Hematopoietic multipotent progenitor cell treated with erythropoietin and hydrocortisone succinate and interleukin-3 and kit ligand, for 15 days (in vitro differentiated cells): Measurements from ENCODE around the gene EFCAB8.
"Not testable (repeated sequence)": the region's sequence is repeated elsewhere in the genome, so short reads cannot be mapped to it uniquely, and the experiment has no call there.

Experiments used
- DNase-seq: peaks from one replicate; pipeline ENCODE4 v3.0.0-alpha.2; 2015; ENCODE audit warnings: low spot score

Gene EFCAB8

DNA sequence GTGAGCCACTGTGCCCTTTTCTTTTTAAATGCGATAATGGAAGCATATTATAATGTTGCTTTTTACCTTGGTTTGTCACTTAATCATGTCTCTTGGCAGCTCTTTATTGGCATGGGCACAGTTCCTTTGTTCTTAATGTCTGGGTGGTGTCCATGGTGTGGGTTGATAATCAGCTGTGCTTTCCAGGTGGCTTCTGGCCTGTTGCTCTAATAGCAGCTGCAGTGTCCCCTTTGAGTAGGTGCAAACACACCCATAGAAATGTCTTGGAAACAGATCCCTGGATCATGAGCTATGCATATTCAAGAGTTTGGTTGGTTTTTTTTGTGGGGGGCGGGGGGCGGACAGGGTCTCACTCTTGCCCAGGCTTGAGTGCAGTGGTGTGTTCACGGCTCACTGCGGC lies 29.9 kb downstream of the EFCAB8 start:
- DNase-seq = no peak

DNA sequence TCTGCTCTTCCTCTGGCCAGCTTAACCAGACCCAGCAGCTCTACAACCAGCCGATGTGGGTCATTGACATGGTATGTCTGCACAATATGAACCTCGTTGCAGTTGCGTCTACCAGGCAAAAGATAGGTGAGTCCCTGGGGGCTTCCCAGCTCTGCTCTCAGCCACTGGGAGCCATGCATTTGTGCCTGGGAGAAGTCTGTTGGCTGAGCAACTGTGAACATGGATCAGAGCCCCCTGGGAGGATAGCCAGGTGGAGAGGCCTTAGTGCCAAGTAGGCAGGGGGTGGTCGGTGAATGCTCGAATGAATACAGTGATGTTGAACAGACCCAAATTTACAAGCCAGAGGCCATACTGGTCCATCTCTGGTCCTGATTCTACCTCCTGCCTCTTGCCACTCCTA lies 30.6 kb downstream of the EFCAB8 start:
- no peak for DNase-seq

DNA sequence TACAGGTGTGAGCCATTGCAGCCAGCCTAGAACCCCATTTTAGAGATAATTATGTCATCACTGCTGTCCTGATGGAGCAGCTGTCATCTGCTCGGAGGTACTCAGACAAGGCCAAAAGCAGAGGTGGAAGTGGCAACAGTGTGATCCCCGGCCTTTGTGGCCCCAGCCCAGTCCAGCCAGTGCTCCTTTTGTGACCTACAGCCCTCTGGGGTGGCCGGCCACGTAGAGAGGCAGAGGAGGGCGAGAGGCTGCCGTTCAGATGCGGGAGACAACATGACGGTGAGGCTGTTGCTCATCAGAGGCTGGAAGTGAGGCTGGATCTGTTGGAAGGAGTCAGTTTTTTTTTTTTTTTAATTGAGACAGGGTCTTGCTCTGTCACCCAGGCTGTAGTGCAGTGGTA lies 32.8 kb downstream of the EFCAB8 start:
- DNase-seq = no peak

DNA sequence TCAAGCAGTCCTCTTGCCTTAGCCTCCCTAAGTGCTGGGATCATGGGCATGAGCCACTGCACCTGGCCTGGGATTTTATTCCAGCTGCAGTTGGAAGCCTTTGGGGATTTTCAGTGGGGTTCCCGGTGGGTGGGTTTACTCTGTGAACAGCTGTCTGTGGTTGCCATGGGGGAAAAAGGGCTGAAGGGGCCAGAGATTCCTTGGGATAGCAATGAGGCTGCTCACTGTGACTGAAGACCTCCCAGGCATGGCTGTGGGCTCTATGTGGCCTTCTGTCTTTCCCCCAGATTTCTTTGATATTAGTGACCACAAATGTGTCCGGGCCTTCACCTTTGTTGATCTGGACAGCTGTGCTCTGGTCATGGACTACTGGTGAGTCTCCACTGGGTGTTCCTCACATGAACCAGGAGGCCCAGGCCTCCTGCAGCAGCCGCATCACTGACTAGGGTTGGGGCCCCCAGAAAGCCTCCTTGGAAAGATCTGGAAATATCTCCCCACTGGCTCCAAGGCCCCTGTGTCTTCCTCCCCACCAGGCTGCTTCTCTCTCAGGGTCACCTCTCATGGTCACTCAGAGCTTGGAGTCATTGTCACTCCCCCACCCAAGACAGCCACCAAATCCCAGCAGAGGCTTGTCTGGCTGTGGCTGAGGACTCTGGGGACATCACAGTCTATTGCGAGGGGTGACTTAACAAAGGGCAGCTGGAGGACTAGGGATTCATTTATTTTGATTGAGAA lies 33.4 kb downstream of the EFCAB8 start:
- no peak for DNase-seq

DNA sequence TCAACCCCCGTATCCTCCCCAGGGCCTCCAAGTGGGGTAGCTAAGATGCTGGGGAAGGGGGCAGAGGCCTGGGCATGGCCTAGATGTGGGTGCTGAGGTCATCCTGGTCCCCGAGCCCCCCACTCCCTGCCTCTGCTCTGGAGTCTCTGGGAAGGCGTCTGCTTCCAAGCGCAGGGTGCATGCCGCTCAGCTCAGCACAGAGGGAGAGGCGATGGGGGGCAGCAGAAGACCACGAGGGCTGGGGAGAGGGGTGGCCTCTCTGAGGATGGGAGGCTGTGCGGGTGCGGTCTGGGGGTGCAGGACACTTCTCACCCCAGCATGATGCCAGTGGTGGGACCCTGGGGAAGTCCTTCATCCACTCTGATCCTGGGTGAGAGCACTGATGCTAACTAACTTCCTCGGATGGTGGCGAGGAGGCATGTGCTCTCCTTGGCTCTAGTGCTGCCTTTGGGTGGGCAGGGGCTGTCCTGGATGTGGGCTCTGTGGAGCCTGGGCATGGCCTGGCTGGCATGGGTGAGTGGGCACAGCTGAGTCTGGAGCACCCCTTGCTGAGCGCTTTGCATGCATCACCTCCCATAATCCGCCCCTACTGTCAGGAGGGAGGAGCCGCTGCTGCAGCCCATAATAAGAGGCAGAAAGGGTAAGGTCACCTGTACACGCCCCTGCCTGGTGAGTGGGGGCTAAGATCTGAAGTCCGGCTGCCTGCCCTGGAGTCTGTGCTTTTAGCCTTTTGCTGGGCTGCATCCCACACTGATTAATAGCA lies 34.7 kb downstream of the EFCAB8 start:
- DNase-seq = no peak

DNA sequence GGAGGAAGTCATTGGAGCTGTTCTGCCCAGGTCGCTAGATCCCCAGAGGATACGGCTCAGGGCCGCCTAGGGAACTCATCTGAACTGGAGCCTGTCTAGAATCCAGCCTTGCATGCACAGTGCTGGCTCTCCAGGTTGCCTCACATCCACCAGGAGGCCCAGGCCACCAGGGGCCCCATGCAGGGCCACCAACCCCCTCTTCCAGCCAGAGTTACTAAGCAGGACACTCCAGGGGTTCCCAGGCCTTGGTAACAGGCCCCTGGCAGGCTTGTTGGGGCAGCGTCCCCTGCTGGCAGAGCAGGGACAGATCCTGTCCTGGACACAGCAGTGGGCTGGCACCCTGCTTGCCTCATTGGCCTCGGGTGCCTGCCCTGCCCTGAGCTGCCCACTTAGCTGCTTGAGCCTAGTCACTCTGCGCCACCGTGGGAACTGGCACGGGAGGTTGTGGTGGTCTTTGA lies 35.3 kb downstream of the EFCAB8 start:
- DNase-seq = no peak

DNA sequence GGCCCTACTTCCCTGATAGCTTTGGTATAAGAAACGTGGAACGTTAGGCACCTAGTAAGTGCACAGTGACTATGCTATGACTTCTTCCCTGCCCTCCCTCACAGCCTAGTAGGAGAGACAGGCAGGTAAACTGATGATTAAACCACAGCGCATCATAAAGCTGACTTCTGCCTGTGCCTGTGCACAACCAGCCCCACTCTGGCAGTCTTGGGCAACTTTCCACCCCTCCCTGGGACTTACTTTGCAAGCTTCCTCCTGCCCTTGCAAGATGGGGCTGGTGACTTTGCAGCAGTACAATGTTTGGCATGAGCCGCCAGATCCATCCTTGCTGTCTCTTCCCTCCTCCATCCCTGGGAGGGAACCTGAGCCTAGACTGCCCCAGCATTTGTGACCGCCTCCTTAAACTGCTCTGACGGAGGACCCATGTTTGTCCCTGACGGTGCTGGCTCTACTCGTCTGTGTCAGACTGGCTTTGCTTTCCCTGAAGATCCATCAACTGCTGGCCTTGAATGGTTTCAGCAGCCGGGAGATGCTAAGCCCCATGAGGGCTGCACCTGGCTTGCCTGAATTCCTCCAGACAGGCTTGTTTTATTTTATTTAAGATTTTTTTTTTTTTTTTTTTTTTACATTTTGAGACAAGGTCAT lies 36.1 kb downstream of the EFCAB8 start:
- DNase-seq = no peak

DNA sequence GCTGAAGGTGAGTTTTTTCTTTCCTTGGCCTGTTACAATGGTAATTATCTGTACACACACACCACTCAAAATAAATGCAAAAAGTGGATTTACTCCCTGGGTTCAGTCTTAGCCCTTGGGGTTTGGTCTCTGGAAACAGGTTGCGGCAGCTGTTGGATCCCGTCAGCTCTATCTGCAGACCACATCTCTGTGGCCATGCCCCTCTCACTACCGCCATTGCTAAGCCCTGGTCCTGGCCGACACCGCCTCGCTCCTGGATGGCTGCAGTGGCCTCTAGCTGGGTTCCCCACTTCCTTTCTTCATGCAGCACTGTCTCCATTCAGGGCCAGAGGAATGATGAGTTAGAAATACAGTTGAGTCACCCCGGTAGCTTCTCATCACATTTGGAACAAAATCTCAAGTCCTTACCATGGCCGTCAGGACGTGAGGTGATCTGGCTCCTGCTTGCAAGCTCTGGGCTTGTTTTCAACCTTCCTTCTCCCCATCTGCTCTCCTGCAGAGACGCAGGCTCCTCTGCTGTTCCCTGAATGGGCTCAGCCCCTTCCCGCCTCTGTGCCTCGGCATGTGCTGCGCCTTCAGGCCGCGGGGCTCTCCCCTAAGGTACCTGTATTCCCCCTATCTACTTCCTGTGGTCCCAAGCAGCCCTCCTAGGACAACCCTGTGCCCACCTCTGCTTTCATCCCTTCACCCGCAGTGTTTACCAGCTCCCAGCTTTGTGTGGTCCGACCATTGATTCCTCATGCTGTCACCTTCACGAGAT lies 38.0 kb downstream of the EFCAB8 start:
- no peak for DNase-seq

DNA sequence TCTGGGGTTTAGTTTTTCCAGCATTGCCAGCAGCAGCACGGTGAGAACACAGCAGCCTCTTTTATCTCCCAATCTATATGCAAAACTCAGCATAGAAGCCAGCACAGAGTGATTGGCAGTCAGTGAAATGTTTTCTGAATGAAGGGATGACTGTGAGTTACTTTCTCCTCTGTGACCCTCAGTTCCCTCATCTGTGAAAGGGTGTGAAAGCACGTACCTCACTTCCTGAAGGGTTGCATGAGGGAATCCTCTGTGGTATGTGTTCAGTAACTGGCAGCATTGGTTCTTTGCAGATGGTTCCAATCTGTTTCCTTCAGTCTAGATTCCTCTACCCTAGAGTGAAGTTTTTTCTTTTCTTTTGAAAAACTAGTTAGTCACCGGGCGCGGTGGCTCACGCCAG lies 40.0 kb downstream of the EFCAB8 start:
- no peak for DNase-seq

DNA sequence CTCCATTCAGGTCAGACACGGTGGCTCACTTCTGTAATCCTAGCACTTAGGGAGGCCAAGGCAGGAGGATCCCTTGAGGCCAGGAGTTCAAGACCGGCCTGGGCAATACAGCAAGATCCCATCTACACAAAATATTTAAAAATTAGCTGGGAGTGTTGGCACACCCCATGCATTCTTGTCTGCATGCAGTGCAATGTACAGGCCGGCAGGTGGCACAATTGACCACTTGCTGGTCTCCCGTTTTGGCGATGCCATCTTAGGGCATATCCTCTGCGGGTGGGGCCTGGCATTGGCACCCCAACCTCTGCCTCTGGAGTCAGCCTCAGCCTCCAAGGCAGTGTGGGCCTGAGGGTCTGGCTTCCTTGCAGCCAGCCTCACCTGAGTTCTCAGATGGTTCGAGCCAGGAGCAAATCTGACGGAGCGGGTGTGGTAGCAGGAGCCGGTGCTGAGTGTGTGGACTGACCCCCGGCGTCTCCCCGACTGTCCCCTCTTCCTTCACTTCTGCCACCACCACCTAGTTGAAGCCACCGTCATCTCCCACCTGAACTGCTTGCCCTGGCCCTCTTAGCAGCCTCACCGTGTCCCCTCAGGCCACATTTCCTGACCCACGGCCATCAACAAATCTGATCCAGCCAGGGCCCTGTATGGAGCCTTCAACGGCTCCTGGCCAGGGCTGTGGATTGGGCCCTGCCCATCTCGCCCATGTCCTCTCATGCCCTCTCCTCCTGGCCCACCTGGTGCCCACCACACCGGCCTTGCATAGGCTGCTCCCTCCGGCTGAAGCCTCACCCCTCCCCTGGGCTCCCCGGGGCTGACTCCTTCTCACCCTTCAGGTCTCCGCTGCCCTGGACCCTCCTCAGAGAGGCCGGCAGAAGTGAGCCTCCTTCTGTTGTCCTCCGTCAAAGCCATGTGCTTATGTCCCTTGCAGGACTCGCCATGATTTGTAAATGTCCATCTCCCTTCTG lies 44.0 kb downstream of the EFCAB8 start:
- peak; percentile 51 for DNase-seq

DNA sequence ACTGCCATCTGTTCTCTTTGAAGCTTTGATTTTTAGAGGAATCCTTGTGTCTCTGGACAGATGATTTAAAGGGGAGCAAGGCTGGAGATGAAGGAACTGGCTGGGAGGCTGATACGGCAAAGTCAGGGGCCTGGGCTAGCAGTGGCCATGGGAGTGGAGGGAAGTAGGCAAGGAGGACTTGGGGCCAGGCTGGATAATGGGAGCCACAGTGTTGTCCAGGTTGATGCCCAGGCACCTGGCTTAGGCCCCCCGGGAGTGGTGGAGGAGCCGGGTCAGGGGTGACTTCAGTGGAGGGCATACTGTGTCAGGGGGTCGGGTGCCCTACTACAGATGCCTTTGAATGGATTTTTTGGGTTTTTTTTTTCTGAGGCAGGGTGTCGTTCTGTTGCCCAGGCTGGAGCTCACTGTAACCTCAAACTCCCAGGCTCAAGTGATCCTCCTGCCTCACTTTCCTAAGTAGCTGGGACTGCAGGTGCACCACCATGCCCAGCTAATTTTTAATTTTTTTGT lies 45.0 kb downstream of the EFCAB8 start:
- no peak for DNase-seq

DNA sequence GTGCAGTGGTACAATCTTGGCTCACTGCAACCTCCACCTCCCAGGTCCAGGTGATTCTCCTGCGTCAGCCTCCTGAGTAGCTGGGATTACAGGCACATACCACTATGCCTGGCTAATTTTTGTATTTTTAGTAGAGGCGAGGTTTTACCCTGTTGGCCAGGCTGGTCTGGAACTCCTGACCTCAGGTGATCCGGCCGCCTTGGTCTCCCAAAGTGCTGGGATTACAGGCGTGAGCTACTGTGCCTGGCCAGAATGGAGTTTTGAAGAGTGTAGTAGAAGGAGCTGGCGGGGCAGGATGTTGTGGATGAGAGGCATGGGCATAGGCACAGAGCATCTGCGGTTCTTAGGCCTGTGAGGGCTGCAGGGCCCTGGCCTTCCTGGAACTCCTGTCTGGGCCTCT lies 46.0 kb downstream of the EFCAB8 start:
- not testable (repeated sequence) for DNase-seq

DNA sequence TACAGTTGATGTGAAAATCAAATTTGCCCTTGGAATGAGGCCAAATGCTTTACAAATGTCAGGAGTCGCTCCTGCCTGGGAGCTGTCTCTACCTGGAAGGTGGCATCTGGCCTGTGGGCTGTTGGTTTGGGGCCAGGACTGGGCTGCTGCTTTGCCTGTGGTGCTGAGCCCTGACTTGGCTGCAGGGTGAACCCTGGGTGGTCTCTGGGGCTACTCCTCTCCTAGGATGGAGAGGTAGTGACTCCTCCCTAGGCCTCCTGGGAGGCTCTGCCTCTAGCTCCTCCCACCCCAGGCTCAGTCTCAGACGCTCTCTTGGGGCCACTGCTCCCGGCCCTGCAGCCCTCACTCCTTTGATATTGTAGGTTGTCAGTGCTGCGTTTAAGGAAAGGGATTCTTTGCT lies 47.5 kb downstream of the EFCAB8 start:
- no peak for DNase-seq

DNA sequence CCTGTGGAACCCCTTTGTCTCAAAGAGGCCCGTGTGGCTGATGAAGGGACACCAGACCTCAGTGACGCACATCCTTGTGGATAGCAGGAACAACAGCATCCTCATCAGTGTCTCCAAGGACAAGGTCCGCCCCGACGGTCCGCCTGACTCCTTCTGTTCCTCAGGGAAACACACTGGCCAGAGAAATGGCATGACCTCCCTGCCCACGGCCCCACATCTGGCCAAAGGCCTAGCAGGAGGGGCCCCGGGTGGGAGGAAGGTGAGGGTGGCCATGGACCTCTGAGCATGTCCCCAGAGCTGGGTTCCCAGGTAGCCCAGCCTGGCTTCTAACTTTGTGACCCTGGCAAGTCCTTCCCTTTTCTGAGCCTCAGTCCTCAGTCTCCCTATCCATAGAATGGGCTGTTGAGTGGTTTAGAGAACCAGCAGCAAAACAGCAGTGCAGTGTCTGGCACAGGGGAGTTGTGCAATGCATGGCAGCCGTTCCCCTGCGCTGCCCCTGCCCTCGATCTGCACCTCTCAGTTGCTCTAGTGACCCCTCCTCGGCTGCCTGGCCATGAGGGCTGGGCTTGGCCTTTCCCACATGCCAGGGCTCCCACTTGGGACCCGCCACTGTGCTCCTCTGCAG lies 48.3 kb downstream of the EFCAB8 start:
- no peak for DNase-seq

DNA sequence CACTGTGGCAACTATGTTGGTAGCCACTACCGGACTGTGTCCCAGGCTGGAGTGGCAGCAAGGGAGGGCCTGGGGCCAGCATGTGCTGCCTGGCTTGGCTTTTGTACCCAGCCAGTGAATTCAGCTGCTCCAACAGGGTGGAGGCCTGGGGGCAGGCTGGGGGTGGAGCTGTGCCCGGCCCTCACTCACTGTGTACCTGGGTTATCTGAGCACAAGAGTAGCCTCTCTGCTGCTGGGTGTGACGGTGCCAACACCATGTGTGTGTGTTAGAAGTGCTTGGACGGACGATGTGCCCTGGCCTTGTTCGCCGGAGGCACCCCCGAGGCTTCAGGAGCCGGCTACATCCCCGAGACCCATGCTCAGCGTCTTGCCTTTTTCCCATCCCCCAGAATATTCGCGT lies 49.2 kb downstream of the EFCAB8 start:
- DNase-seq = no peak

DNA sequence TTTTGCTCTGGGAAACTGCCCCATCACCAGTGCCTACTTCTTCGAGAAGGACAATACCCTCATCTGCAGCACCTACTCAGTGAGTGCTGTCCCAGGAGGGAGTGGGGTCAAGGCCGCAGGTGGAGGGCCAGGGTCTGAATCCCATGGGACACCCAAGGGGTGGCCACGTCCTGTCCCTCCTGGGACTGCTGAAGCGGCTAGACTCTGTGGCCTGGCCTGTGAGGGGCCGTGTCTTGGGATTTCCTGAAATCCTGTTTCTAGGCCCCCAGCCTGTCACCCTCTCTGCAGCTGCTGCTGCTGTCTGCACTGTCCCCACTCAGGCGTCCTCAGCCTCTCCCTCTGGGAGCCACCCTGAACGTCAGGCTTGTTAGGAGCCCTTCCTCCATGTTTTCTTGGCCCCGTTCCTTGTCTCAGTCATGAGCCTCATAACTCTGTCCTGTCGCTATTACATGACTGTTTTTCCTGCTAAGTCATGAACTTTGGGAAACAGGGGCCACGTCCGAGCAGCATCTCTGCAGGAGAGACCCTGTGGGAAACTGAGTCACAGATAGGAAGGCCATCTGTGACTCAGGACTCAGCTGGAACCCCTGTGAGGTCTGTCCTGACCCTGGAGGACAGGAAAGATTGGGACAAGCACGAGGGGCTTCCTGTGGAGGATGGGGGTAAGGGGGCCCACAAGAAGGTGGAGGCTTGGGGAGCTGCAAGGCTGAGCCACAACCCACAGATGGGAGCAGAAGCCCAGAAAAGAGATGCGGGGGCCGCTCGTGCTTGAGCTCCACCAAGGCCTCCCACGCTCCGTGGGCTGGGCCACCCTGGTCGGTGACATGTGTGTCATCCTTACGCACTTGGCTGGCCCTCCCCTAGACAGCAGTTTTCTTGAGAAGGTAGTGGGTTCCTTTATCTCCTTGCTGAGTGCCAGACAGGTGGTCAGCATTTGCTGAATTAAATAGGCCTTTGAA lies 49.9 kb downstream of the EFCAB8 start:
- DNase-seq = no peak

DNA sequence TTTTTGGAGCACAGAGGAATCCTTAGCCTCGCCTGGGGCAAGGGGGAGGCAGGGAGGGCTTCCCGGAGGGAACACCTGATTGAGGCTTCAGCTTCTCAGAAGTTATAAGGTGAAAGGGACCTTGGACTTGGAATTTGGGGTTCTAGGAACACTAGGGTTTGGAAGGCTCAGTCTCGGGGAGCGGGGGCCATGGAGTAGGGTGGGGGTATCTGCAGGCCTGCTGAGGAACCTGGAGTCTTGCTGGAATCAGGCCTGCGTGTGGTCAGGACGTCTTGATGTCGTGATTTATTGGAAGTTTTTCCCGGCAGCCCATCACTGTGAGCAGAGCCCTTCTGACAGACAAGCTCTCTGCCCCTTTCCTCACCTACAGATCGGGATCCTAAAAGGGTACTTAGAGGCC lies 50.7 kb downstream of the EFCAB8 start:
- no peak for DNase-seq

DNA sequence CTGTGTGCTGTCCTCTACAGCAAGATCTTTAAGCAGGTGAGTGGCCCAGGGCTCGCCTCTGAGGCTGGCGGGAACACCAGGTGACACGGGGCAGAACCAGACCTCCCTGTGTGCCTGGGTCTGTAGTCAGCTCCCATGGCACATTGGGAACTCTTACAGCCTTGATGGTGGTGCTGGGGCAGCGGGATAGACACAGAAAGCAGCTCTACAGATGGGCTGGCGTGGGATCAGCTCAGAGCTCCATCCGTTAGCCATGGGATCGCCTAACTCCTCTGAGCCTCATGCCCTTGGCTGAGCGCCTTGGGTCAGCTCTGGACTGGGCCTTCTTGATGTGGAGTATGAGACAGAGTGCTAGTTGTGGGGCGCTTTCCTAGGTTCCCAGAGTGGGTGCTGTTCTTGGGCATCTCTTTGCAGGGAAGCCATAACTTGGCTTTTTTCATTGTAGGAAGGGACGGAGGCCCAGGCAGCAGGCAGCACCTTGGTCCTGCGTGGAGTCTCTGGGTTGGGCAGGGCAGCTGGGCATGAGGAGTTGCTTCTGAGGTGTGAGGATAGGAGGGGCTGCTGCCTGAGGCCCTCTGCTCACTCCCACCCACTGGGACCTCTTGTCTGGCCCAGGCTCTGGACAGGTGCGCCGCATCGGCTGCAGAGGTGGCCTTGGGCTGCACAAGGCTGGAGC lies 51.3 kb downstream of the EFCAB8 start:
- no peak for DNase-seq

DNA sequence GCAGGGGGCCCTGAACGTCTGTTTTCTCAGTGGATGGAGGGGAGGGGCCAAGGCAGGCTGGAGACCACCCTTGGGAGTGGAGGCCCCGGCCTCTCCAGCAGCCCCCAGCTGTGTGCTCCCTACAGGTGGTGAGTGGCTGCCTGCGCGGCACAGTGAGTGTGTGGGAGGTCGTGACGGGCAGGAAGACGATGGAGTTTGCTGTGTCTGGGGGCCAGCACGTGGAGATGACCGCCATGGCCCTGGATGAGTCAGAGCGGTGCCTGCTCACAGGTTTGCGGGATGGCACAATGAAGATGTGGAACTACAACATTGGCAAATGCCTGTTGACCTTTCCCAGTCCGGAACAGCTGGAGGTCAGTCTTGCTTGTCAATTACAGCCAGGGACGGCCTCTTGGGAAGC lies 52.6 kb downstream of the EFCAB8 start:
- no peak for DNase-seq
